GM08714 (cell line): ENCODE data around the gene MRO.

Experiments
- H3K4me3 ChIP-seq: fragments of 200-500 bp; sonication (Bioruptor generic); 2 replicates; pipeline ENCODE4 v1.5.1; 2014; ENCODE audit warnings: mild to moderate bottlenecking, low read length, inconsistent platforms
- ZNF274 ChIP-seq: IDR thresholded peaks from 2 replicates; pipeline ENCODE4 v1.6.1; 2012; ENCODE audit warnings: mild to moderate bottlenecking, low read depth, low read length

Gene MRO

GRCh38 chr18:50749945-50750344 is 69.9 kb downstream of the MRO start:
- TF ChIP-seq ZNF274: no peak
- no peak overlapping the region for H3K4me3 ChIP-seq

GRCh38 chr18:50749421-50749820 is 70.4 kb downstream of the MRO start:
- no peak overlapping the region for H3K4me3 ChIP-seq
- TF ChIP-seq ZNF274: no peak

GRCh38 chr18:50748243-50749229 is 71.3 kb downstream of the MRO start:
- TF ChIP-seq ZNF274: no peak
- H3K4me3 ChIP-seq: no peak overlapping the region

GRCh38 chr18:50747849-50748242 is 72.0 kb downstream of the MRO start:
- no peak overlapping the region for H3K4me3 ChIP-seq
- no peak for TF ChIP-seq ZNF274

GRCh38 chr18:50745945-50746344 is 73.9 kb downstream of the MRO start:
- no peak overlapping the region for H3K4me3 ChIP-seq
- TF ChIP-seq ZNF274: no peak
